D721Med (cell line): Measurements from ENCODE around the gene PKD1L1.

Experiments used
- DNase-seq: peaks from one replicate; pipeline ENCODE4 v3.0.0; 2011; ENCODE audit warnings: low spot score; ENCODE audit not compliant: insufficient read length
- FAIRE-seq: peaks from 2 replicates; lab custom pipeline; 2011; peaks lifted over from hg19 to GRCh38; lab: Jason Lieb, UNC
- CTCF ChIP-seq: IDR thresholded peaks from 2 replicates; pipeline ENCODE4 v1.5.1; 2012; ENCODE audit warnings: mild to moderate bottlenecking, control low read depth; ENCODE audit not compliant: insufficient read depth; ENCODE audit errors: missing control alignments

Gene PKD1L1

GRCh38 chr7:47896809-47897423, 51.4 kb downstream of the PKD1L1 start:
- no peak for TF ChIP-seq CTCF
- FAIRE-seq (no peak), DNase-seq (no peak)

- no peak for TF ChIP-seq CTCF
- FAIRE-seq = no peak
- no peak for DNase-seq
Observed at GRCh38 chr7:47895026-47895425, 53.2 kb downstream of the PKD1L1 start.

GRCh38 chr7:47893721-47894365, 54.4 kb downstream of the PKD1L1 start:
- DNase-seq (no peak), FAIRE-seq (no peak)
- no peak for TF ChIP-seq CTCF

- no peak for TF ChIP-seq CTCF
- DNase-seq (no peak), FAIRE-seq (no peak)
Observed at GRCh38 chr7:47893238-47893637, 55.0 kb downstream of the PKD1L1 start.

GRCh38 chr7:47890606-47891005, 57.7 kb downstream of the PKD1L1 start:
- no peak for FAIRE-seq
- DNase-seq = no peak
- no peak for TF ChIP-seq CTCF

- TF ChIP-seq CTCF = no peak
- DNase-seq (no peak), FAIRE-seq (no peak)
Observed at GRCh38 chr7:47890125-47890524, 58.1 kb downstream of the PKD1L1 start.

- DNase-seq (no peak), FAIRE-seq (no peak)
- TF ChIP-seq CTCF = no peak
Observed at GRCh38 chr7:47889723-47890122, 58.5 kb downstream of the PKD1L1 start.
